NCI-H1048 (cell line): ENCODE measurements around the gene KLHL10.

Source experiments
- DNase-seq: peaks from one replicate; lab custom pipeline; 2025; lab: John Stamatoyannopoulos, UW

KLHL10 gene

DNA sequence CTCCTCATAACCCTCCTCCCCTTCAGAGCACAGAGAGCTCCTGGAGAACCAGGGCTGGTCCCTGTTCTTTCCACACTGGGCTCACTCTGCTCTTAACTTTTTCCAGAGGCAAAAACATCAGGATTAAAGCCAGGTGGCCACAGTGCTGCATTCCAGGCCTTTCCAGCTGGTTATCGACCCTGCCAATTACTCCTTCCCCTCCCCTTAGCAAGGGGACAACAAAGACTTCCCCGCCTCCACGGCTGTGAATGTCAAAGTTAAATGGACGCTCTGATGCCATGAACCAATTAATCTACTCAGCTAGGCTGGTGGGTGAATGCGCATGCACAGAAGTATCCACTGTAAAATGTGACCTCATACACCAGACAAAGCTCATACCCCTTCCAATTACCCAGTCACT lies 58.0 kb downstream of the KLHL10 start:
- DNase-seq, result no peak

DNA sequence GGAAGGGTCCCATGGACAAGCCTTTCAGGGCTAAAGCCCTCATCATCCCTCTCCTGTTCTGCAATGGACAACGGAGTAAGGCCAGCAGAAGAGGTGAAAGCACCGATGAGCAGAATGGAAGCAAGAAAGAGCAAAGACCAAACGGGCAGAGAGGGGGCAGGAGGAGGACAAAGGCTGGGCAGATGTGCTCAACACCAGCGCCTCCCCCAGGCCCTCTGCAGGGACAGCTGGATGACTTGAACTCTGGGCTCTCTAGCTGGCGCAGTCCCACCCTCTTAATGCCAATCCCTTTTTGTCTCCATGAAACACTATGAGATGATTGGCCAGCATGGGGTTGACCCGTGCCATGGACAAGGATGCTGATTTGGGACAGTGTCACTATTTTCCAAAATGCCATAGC lies 59.1 kb downstream of the KLHL10 start:
- no peak for DNase-seq
